Measurements from ENCODE around the gene COL6A2. TPM values are rescaled to one million over a fixed set of nuclear protein-coding genes. Genes with fewer than 3 reads are reported as not detected.
A peak's percentile ranks its signal among the peaks of the same experiment; 100 is the strongest.
"Not testable (repeated sequence)": the region's sequence is repeated elsewhere in the genome, so short reads cannot be mapped to it uniquely, and the experiment has no call there.

Gene COL6A2
- polyA plus RNA-seq, 1 donor, result 201 TPM

- DNase-seq, result no peak
- H3K27ac ChIP-seq (ENCODE audit: low read length), result no peak overlapping the region
- WGBS (ENCODE audit: insufficient coverage, low lambda C conversion rate), result no CpG with 5 or more reads among the region's 34 CpGs
- H3K9me3 ChIP-seq (ENCODE audit: control insufficient read depth, low read depth, low read length), result no peaks in the 10 kb centered on the region
- no peaks in the 10 kb centered on the region for H3K27me3 ChIP-seq (ENCODE audit: control insufficient read depth, insufficient read depth, low read length)
- H3K36me3 ChIP-seq (ENCODE audit: control insufficient read depth, insufficient read depth, low read length), result no peaks in the 10 kb centered on the region
- no peak overlapping the region for H3K4me3 ChIP-seq (ENCODE audit: low read length)
- no peaks in the 10 kb centered on the region for H3K4me1 ChIP-seq (ENCODE audit: control insufficient read depth, insufficient read depth, low read length)
Observed at GRCh38 chr21:46079352-46080170, 18.4 kb upstream of the COL6A2 start.

GRCh38 chr21:46080171-46081021 lies 17.5 kb upstream of the COL6A2 start:
- Histone ChIP-seq H3K27ac (ENCODE audit: low read length) (no peak overlapping the region), H3K36me3 (ENCODE audit: control insufficient read depth, insufficient read depth, low read length) (no peaks in the 10 kb centered on the region), H3K27me3 (ENCODE audit: control insufficient read depth, insufficient read depth, low read length) (no peaks in the 10 kb centered on the region), H3K4me1 (ENCODE audit: control insufficient read depth, insufficient read depth, low read length) (no peaks in the 10 kb centered on the region), H3K4me3 (ENCODE audit: low read length) (no peak overlapping the region), H3K9me3 (ENCODE audit: control insufficient read depth, low read depth, low read length) (no peaks in the 10 kb centered on the region)
- no peak for DNase-seq
- WGBS (ENCODE audit: insufficient coverage, low lambda C conversion rate), result no CpG with 5 or more reads among the region's 30 CpGs

- WGBS (ENCODE audit: insufficient coverage, low lambda C conversion rate), result no CpG with 5 or more reads among the region's 39 CpGs
- no peak overlapping the region for H3K27ac ChIP-seq (ENCODE audit: low read length)
- no peaks in the 10 kb centered on the region for H3K9me3 ChIP-seq (ENCODE audit: control insufficient read depth, low read depth, low read length)
- no peak overlapping the region for H3K4me3 ChIP-seq (ENCODE audit: low read length)
- no peaks in the 10 kb centered on the region for H3K27me3 ChIP-seq (ENCODE audit: control insufficient read depth, insufficient read depth, low read length)
- no peaks in the 10 kb centered on the region for H3K36me3 ChIP-seq (ENCODE audit: control insufficient read depth, insufficient read depth, low read length)
- no peaks in the 10 kb centered on the region for H3K4me1 ChIP-seq (ENCODE audit: control insufficient read depth, insufficient read depth, low read length)
- no peak for DNase-seq
Observed at GRCh38 chr21:46081022-46081861, 16.7 kb upstream of the COL6A2 start.

DNA sequence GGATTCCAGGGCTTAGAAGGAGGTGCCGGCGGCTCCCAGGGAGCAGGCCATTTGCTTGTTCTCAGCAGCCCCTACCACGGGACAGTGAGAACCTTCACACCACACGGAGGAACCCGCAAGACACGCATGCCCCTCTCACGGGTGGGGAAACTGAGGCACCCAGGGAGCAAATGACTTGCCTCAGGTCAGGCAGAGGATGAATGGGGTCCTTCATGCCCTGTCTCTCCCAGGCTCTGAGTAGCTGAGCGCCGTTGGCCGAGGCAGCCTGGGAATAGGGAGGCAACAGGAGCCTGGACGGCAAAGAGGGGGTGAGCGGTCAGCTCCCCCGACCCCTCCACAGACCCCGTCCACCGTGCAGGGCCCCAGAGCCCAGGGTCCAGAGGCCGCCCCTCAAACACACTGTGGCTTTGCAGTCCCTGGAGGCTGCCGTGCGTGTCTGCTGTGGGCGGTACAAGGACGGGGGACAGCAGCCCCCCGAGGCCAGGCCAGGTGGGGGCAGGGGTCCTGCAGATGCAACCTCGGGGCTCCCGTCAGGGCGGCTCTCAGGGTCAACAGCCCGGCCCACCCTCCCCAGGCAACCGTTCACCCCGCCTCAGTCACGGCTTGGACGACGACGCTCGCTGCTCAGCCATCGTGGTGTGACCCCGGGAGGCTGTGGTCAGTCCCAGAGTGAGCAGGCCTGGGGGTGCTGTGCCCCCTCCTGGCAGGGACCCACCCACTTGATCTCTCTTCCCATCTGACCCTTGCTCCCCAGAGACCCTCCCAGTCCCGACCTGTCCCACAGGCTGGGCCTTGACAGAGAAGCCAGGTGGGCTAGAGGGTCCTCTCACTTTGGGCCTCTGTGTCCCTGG lies 15.8 kb upstream of the COL6A2 start:
- Histone ChIP-seq H3K27me3 (ENCODE audit: control insufficient read depth, insufficient read depth, low read length) (no peaks in the 10 kb centered on the region), H3K27ac (ENCODE audit: low read length) (no peak overlapping the region), H3K4me3 (ENCODE audit: low read length) (no peak overlapping the region), H3K36me3 (ENCODE audit: control insufficient read depth, insufficient read depth, low read length) (no peaks in the 10 kb centered on the region), H3K9me3 (ENCODE audit: control insufficient read depth, low read depth, low read length) (no peaks in the 10 kb centered on the region), H3K4me1 (ENCODE audit: control insufficient read depth, insufficient read depth, low read length) (no peaks in the 10 kb centered on the region)
- no CpG with 5 or more reads among the region's 35 CpGs for WGBS (ENCODE audit: insufficient coverage, low lambda C conversion rate)
- no peak for DNase-seq

GRCh38 chr21:46082713-46082962 lies 15.3 kb upstream of the COL6A2 start:
- H3K36me3 ChIP-seq (ENCODE audit: control insufficient read depth, insufficient read depth, low read length), result no peaks in the 10 kb centered on the region
- H3K27me3 ChIP-seq (ENCODE audit: control insufficient read depth, insufficient read depth, low read length), result no peaks in the 10 kb centered on the region
- WGBS (ENCODE audit: insufficient coverage, low lambda C conversion rate), result no CpG with 5 or more reads among the region's 5 CpGs
- no peak overlapping the region for H3K4me3 ChIP-seq (ENCODE audit: low read length)
- H3K4me1 ChIP-seq (ENCODE audit: control insufficient read depth, insufficient read depth, low read length), result no peaks in the 10 kb centered on the region
- no peaks in the 10 kb centered on the region for H3K9me3 ChIP-seq (ENCODE audit: control insufficient read depth, low read depth, low read length)
- no peak for DNase-seq
- H3K27ac ChIP-seq (ENCODE audit: low read length), result no peak overlapping the region

GRCh38 chr21:46082963-46083790 lies 14.7 kb upstream of the COL6A2 start:
- no peak for DNase-seq
- no peaks in the 10 kb centered on the region for H3K9me3 ChIP-seq (ENCODE audit: control insufficient read depth, low read depth, low read length)
- no peak overlapping the region for H3K4me3 ChIP-seq (ENCODE audit: low read length)
- no peaks in the 10 kb centered on the region for H3K27me3 ChIP-seq (ENCODE audit: control insufficient read depth, insufficient read depth, low read length)
- no CpG with 5 or more reads among the region's 35 CpGs for WGBS (ENCODE audit: insufficient coverage, low lambda C conversion rate)
- peak overlapping the region; percentile 26 for H3K27ac ChIP-seq (ENCODE audit: low read length)
- no peaks in the 10 kb centered on the region for H3K4me1 ChIP-seq (ENCODE audit: control insufficient read depth, insufficient read depth, low read length)
- no peaks in the 10 kb centered on the region for H3K36me3 ChIP-seq (ENCODE audit: control insufficient read depth, insufficient read depth, low read length)

- Histone ChIP-seq H3K27me3 (ENCODE audit: control insufficient read depth, insufficient read depth, low read length) (no peaks in the 10 kb centered on the region), H3K27ac (ENCODE audit: low read length) (peak overlapping the region; percentile 26), H3K36me3 (ENCODE audit: control insufficient read depth, insufficient read depth, low read length) (no peaks in the 10 kb centered on the region), H3K4me3 (ENCODE audit: low read length) (no peak overlapping the region), H3K4me1 (ENCODE audit: control insufficient read depth, insufficient read depth, low read length) (no peaks in the 10 kb centered on the region), H3K9me3 (ENCODE audit: control insufficient read depth, low read depth, low read length) (no peaks in the 10 kb centered on the region)
- DNase-seq, result no peak
- no CpG with 5 or more reads among the region's 29 CpGs for WGBS (ENCODE audit: insufficient coverage, low lambda C conversion rate)
Observed at GRCh38 chr21:46083791-46084561, 13.9 kb upstream of the COL6A2 start.

- DNase-seq, result no peak
- Histone ChIP-seq H3K4me1 (ENCODE audit: control insufficient read depth, insufficient read depth, low read length) (no peaks in the 10 kb centered on the region), H3K36me3 (ENCODE audit: control insufficient read depth, insufficient read depth, low read length) (no peaks in the 10 kb centered on the region), H3K27ac (ENCODE audit: low read length) (no peak overlapping the region), H3K27me3 (ENCODE audit: control insufficient read depth, insufficient read depth, low read length) (no peaks in the 10 kb centered on the region), H3K4me3 (ENCODE audit: low read length) (no peak overlapping the region), H3K9me3 (ENCODE audit: control insufficient read depth, low read depth, low read length) (no peaks in the 10 kb centered on the region)
- no CpG with 5 or more reads among the region's 10 CpGs for WGBS (ENCODE audit: insufficient coverage, low lambda C conversion rate)
Observed at GRCh38 chr21:46084709-46085108, 13.2 kb upstream of the COL6A2 start.

GRCh38 chr21:46085259-46085658 lies 12.7 kb upstream of the COL6A2 start:
- not testable (repeated sequence) for H3K36me3 ChIP-seq (ENCODE audit: control insufficient read depth, insufficient read depth, low read length); H3K27ac ChIP-seq (ENCODE audit: low read length); H3K4me1 ChIP-seq (ENCODE audit: control insufficient read depth, insufficient read depth, low read length); H3K9me3 ChIP-seq (ENCODE audit: control insufficient read depth, low read depth, low read length); H3K4me3 ChIP-seq (ENCODE audit: low read length); H3K27me3 ChIP-seq (ENCODE audit: control insufficient read depth, insufficient read depth, low read length); DNase-seq
- no CpG with 5 or more reads among the region's 5 CpGs for WGBS (ENCODE audit: insufficient coverage, low lambda C conversion rate)

Data from large intestine (tissue), 3 donors.